Heart left ventricle (tissue), 16 donors: Measurements from ENCODE around the gene GPC3. TPM values are rescaled to one million over a fixed set of nuclear protein-coding genes. Genes with fewer than 3 reads are reported as not detected.

Source experiments
- ATAC-seq, 4 donors: fragments of 200-7000 bp; cut with Tn5 transposase; one replicate each; pipeline ENCODE4 v1.9.1; 2020 to 2022; ENCODE audit warnings: moderate library complexity in 4 of 4, mild to moderate bottlenecking in 3 of 4, moderate number of reproducible peaks in 1 of 4
- DNase-seq, 5 donors: peaks; one replicate each; pipeline ENCODE4 v3.0.0-alpha.2; 2020
- H3K27ac ChIP-seq, 12 donors: fragments of 200-600 bp; sonication (generic) in 4 of 12; one replicate each; pipeline versions ENCODE4 v1.5.0 to v1.8.0; 2016 to 2022; ENCODE audit warnings: mild to moderate bottlenecking in 2 of 12
- H3K27me3 ChIP-seq, 9 donors: fragments of 200-600 bp; sonication (generic) in 2 of 9; one replicate each; pipeline versions ENCODE4 v1.5.1 to v1.8.0; 2016 to 2022; ENCODE audit warnings: mild to moderate bottlenecking in 3 of 9
- H3K36me3 ChIP-seq, 9 donors: fragments of 200-600 bp; sonication (generic) in 2 of 9; one replicate each; pipeline versions ENCODE4 v1.5.0 to v1.8.0; 2018 to 2022; ENCODE audit warnings: mild to moderate bottlenecking in 2 of 9
- H3K4me1 ChIP-seq, 12 donors: fragments of 200-600 bp; sonication (generic) in 4 of 12; one replicate each; pipeline versions ENCODE4 v1.5.0 to v1.8.0; 2016 to 2022; ENCODE audit warnings: mild to moderate bottlenecking in 3 of 12
- H3K4me3 ChIP-seq, 12 donors: fragments of 200-600 bp; sonication (generic) in 4 of 12; one replicate each; pipeline versions ENCODE4 v1.5.0 to v1.8.0; 2017 to 2022; ENCODE audit warnings: mild to moderate bottlenecking in 9 of 12, moderate library complexity in 4 of 12
- H3K9me3 ChIP-seq, 12 donors: fragments of 200-600 bp; sonication (generic) in 4 of 12; one replicate each; pipeline versions ENCODE4 v1.5.0 to v1.8.0; 2016 to 2022; ENCODE audit warnings: mild to moderate bottlenecking in 1 of 12
- POLR2A ChIP-seq, 2 donors: fragments of 450-650 bp; IDR thresholded peaks; one replicate each; pipeline ENCODE4 v1.6.1; 2017; ENCODE audit warnings: antibody characterized with exemption in 2 of 2, mild to moderate bottlenecking in 2 of 2, moderate library complexity in 2 of 2
- WGBS, 4 donors: extraction: QIAGEN DNeasy Blood & Tissue Kit in 2 of 4; methylation state at CpG; one replicate each; pipeline versions ENCODE4 v1.1.5 to v1.1.7; 2013 to 2018; 5-methylcytosine and 5-hydroxymethylcytosine counted together
- intact Hi-C, 10 donors: fragments of 100-400 bp; cut with DNase I; formaldehyde crosslinking; loops; one replicate each; pipeline versions ENCODE4 v1.11.1 to v1.14.2; 2022
- polyA plus RNA-seq, 2 donors: library from polyadenylated mRNA; stranded (reverse); fragments of 200-250 nt; gene quantifications; one replicate each; pipeline ENCODE4 v1.2.3, GENCODE V29; 2013
- total RNA-seq, 9 donors: library from RNA; depleted of rRNA in 2 of 9; stranded (reverse); fragments of >200 nt in 2 of 9; fragmentation: NEBNext Ultra II Directional in 3 of 9; extraction: Animal tissue kit (Norgen Biotek cat#: 25700) in 3 of 9; gene quantifications; one replicate each; pipeline versions ENCODE4 v1.1.0 to v1.2.4, GENCODE V29; 2016 to 2023
- TF ChIP-seq, protein P1 (sequence below), 12 donors: fragments of 200-600 bp; sonication (generic) in 4 of 12; IDR thresholded peaks; one replicate each; pipeline versions ENCODE4 v1.5.0 to v1.8.0; 2018 to 2022; ENCODE audit warnings: antibody characterized with exemption in 12 of 12, mild to moderate bottlenecking in 5 of 12
- donor health status: ischemic (EF 13 %, LVEDD 7.1; RV severe dilation, severe dysfunction).
- donor health status: healthy with polysubstance abuse.
- donor health status: DM: no; HTN: yes; CAD: no.
- donor health status: DM: no; HTN: no; CAD: no.
- donor health status: ischemic (EF 25% LVEDD 6.9; RV normal size, moderate dysfunction).
- donor health status: ischemic (EF 25% LVEDD 5.7; RV mildly dilated, moderate dysfunction).
- donor health status: healthy.
- donor health status: DM: yes; HTN: yes; CAD: no.
- donor health status: ischemic (EF 35%, LVEDD 5.7; RV mildly dilated, moderate dysfunction).
- donor health status: nonischemic (EF 11% LVEDD 7.7; RV severe dilation, severe dysfunction).
- donor health status: DM: yes; HTN: yes; CAD: no.
- donor health status: PGD.
- donor health status: ischemic (EF 29% LVEDD 5.4; RV normal size, mild dysfunction).
- donor health status: nonischemic (EF 23%, LVEDD 6.1; RV moderate dilation, normal function).

The GPC3 gene
- total and polyA plus RNA-seq, 11 donors, result 0.19 to 16.9 (median 2.8) TPM

DNA sequence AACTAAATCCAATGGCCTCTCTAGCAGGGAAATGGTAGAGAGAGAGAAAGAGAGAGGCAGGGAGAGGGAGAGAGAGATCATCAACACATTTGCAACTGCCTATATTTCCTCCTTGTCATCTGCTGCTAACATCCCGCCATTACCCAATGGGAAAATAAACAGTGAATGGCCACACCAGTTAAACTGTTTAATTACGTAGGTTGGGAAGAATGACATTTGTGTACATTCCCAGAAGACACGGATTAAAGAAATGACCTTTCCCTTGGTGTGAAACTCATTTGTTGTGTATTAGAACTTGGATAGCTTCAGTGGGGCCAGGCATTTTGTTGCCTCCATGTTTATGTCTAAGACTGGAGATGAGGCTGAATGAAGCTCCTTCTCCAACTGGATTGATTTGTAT, 474.4 kb downstream of the GPC3 start:
- Histone ChIP-seq H3K9me3 (no peaks in the 10 kb centered on the region), H3K4me3 (no peak overlapping the region), H3K4me1 (no peaks in the 10 kb centered on the region), H3K27me3 (peaks cover 0 to 4% (median 0%) of the 10 kb centered on the region in 9 donors), H3K27ac (no peak overlapping the region), H3K36me3 (no peaks in the 10 kb centered on the region)
- ATAC-seq, result no peak
- intact Hi-C loops, result no loop called here
- no peak for TF ChIP-seq POLR2A (IDR thresholded peaks at IDR 0.05)
- TF ChIP-seq, protein P1, sequence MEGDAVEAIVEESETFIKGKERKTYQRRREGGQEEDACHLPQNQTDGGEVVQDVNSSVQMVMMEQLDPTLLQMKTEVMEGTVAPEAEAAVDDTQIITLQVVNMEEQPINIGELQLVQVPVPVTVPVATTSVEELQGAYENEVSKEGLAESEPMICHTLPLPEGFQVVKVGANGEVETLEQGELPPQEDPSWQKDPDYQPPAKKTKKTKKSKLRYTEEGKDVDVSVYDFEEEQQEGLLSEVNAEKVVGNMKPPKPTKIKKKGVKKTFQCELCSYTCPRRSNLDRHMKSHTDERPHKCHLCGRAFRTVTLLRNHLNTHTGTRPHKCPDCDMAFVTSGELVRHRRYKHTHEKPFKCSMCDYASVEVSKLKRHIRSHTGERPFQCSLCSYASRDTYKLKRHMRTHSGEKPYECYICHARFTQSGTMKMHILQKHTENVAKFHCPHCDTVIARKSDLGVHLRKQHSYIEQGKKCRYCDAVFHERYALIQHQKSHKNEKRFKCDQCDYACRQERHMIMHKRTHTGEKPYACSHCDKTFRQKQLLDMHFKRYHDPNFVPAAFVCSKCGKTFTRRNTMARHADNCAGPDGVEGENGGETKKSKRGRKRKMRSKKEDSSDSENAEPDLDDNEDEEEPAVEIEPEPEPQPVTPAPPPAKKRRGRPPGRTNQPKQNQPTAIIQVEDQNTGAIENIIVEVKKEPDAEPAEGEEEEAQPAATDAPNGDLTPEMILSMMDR (IDR thresholded peaks at IDR 0.05), result no peak
- WGBS, 4 donors, result 68 to 90% (median 80%) methylated on average over 3 of the region's 3 CpGs
- DNase-seq, result no peak

DNA sequence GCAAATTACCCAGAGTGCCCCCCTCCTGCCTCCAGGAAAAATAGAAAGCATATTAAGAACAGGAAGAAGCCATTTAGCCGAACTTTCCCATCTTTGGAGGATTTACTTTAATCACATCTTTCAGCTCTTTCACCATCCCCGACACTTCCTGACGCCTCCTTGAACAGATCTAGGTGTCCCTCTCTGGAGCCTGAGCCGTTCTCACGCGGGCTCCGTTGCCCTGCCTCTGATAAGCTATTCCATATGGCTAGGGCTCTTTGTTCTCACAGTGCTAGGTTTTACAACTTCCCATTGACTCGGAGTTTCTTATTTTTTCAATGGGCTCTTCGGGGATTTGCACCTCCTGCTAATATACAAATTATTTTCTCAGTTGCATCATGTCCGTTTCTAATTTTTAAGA, 488.0 kb downstream of the GPC3 start:
- Histone ChIP-seq H3K9me3 (no peaks in the 10 kb centered on the region), H3K36me3 (no peaks in the 10 kb centered on the region), H3K27me3 (peaks cover 0 to 3% (median 0%) of the 10 kb centered on the region in 9 donors), H3K4me1 (peaks cover 0 to 3% (median 0%) of the 10 kb centered on the region in 12 donors), H3K4me3 (no peak overlapping the region), H3K27ac (no peak overlapping the region)
- ATAC-seq (no peak), DNase-seq (no peak)
- intact Hi-C loops, result no loop called here
- 38 to 56% (median 49%) methylated on average over 10 of the region's 10 CpGs for WGBS, 4 donors
- TF ChIP-seq POLR2A (IDR thresholded peaks at IDR 0.05), result no peak
- TF ChIP-seq, protein P1 (IDR thresholded peaks at IDR 0.05), result no peak

DNA sequence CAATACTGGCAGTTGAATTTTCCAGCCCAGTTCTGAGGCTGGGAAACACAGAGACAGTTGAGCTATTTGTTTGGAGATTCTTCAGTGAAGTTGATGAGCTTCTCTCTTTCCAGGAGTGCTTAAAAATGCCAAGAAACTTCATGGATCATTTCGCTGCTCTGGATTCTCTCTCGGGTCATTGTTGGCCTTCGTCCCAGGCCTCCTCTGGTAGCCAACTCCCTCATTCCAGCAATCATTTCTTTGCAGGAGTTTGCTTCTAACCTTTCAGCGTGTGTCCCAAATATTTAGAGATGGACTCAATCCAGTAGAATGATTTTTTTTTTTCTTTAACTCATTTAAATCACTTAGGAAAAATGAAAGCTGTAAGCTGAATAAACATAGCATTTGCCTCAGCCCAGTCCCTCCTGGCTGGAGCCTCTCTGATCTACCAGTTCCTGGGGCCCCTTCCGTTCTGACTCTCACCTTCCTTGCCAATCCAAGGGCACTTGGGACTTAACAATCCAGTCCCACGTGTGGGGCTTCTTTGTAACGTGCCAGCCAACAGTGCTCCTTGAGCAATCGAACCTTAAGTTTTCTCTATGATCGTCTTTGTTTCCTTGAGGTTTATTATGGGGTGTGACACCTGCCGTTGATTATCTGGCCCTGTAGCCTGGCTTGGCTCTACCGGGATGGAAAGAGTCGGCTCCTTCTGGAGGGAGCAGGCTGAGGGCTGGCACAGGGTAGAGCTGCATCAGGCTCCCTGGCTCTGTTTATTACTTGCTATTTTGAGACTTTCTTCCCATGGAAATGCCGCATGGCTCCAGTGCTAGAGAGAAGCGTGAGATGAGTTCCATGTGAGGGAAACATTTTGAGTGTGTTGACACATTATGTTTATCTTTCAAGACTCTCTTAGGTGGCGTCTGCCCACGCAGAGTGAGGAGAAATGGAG, 489.7 kb downstream of the GPC3 start:
- Histone ChIP-seq H3K36me3 (no peaks in the 10 kb centered on the region), H3K9me3 (no peaks in the 10 kb centered on the region), H3K27me3 (peaks cover 0 to 7% (median 0%) of the 10 kb centered on the region in 9 donors), H3K4me3 (no peak overlapping the region), H3K4me1 (peaks cover 0 to 3% (median 0%) of the 10 kb centered on the region in 12 donors), H3K27ac (peak overlapping the region in 3 of 12 donors; percentile 45 to 46 (median 45))
- WGBS, 4 donors, result 43 to 57% (median 53%) methylated on average over 16 of the region's 16 CpGs
- TF ChIP-seq, protein P1 (IDR thresholded peaks at IDR 0.05), result no peak
- no peak for TF ChIP-seq POLR2A (IDR thresholded peaks at IDR 0.05)
- intact Hi-C loops, result no loop called here
- ATAC-seq (peak; percentile 73 to 89 (median 80)), DNase-seq (peak in 3 of 5 donors; percentile 25 to 60 (median 41))

DNA sequence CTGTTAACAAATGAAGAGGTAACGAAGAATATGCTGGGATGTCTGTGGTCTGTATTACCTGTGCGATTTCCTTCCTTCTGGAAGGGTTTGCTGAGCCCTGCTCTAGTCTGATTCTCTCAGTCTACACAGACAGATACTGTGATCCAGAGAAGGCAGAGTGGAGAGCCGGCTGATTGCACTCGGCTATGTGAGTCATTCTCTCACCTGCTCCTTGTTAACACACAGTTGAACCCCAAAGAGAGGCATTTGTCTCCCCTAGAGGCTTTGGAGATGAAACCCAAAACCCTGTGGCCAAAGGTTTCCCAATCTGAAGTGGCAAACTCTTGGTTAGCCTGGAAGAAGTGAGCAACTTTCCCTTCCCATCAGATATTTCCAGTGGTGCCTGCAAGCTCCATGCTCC, 492.0 kb downstream of the GPC3 start:
- intact Hi-C loops, result no loop called here
- H3K4me1 ChIP-seq, result peaks cover 0 to 3% (median 0%) of the 10 kb centered on the region in 12 donors
- no peaks in the 10 kb centered on the region for H3K36me3 ChIP-seq
- H3K27me3 ChIP-seq, result peaks cover 0 to 11% (median 0%) of the 10 kb centered on the region in 9 donors
- H3K9me3 ChIP-seq, result no peaks in the 10 kb centered on the region
- DNase-seq (no peak), ATAC-seq (no peak)
- H3K4me3 ChIP-seq, result no peak overlapping the region
- H3K27ac ChIP-seq, result no peak overlapping the region
- 83 to 86% (median 85%) methylated on average over 4 of the region's 4 CpGs for WGBS, 4 donors
- TF ChIP-seq, protein P1 (IDR thresholded peaks at IDR 0.05), result no peak
- no peak for TF ChIP-seq POLR2A (IDR thresholded peaks at IDR 0.05)
